Measurements from ENCODE around the gene CEP85L. TPM values are rescaled to one million over a fixed set of nuclear protein-coding genes. Genes with fewer than 3 reads are reported as not detected.

The CEP85L gene
- total RNA-seq, 4 donors from 2014 or later: 2.3 to 7.0 (median 6.6) TPM

GRCh38 chr6:118476551-118476950 lies 174.8 kb downstream of the CEP85L start:
- intact Hi-C loops (cut with DNase I; ENCODE audit: low total_unique reads): no loop called here
- no peak for TF ChIP-seq POLR2A (IDR thresholded peaks at IDR 0.05)
- no peak for TF ChIP-seq CTCF (IDR thresholded peaks at IDR 0.05)
- no peak overlapping the region for H3K4me3 ChIP-seq (ENCODE audit: low read depth, poor library complexity, severe bottlenecking)
- 81 to 89% methylated on average over 3 of the region's 3 CpGs for WGBS, 2 donors
- no peak for DNase-seq (ENCODE audit: low spot score in 2 of 2)

GRCh38 chr6:118473266-118473665 lies 178.1 kb downstream of the CEP85L start:
- no peak overlapping the region for H3K4me3 ChIP-seq (ENCODE audit: low read depth, poor library complexity, severe bottlenecking)
- intact Hi-C loops (cut with DNase I; ENCODE audit: low total_unique reads): no loop called here
- DNase-seq (ENCODE audit: low spot score in 2 of 2): no peak
- no peak for TF ChIP-seq CTCF (IDR thresholded peaks at IDR 0.05)
- no peak for TF ChIP-seq POLR2A (IDR thresholded peaks at IDR 0.05)

GRCh38 chr6:118469468-118469867 lies 181.9 kb downstream of the CEP85L start:
- TF ChIP-seq POLR2A (IDR thresholded peaks at IDR 0.05) (no peak), CTCF (IDR thresholded peaks at IDR 0.05) (no peak)
- intact Hi-C loops (cut with DNase I; ENCODE audit: low total_unique reads): no loop called here
- no peak for DNase-seq (ENCODE audit: low spot score in 2 of 2)
- whole genome bisulfite sequencing, 2 donors: 96 to 99% methylated on average over 4 of the region's 4 CpGs
- no peak overlapping the region for H3K4me3 ChIP-seq (ENCODE audit: low read depth, poor library complexity, severe bottlenecking)

- intact Hi-C loops (cut with DNase I; ENCODE audit: low total_unique reads): no loop called here
- no peak for DNase-seq (ENCODE audit: low spot score in 2 of 2)
- 68 to 71% methylated on average over 4 of the region's 4 CpGs for WGBS, 2 donors
- TF ChIP-seq POLR2A (IDR thresholded peaks at IDR 0.05) (no peak), CTCF (IDR thresholded peaks at IDR 0.05) (no peak)
- H3K4me3 ChIP-seq (ENCODE audit: low read depth, poor library complexity, severe bottlenecking): no peak overlapping the region
Observed at GRCh38 chr6:118468682-118469465, 182.5 kb downstream of the CEP85L start.

- TF ChIP-seq CTCF (IDR thresholded peaks at IDR 0.05): no peak
- DNase-seq (ENCODE audit: low spot score in 2 of 2): no peak
- no peak overlapping the region for H3K4me3 ChIP-seq (ENCODE audit: low read depth, poor library complexity, severe bottlenecking)
- intact Hi-C loops (cut with DNase I; ENCODE audit: low total_unique reads): no loop called here
Observed at GRCh38 chr6:118467181-118467580, 184.2 kb downstream of the CEP85L start.

- TF ChIP-seq CTCF (IDR thresholded peaks at IDR 0.05) (no peak), POLR2A (IDR thresholded peaks at IDR 0.05) (no peak)
- H3K4me3 ChIP-seq (ENCODE audit: low read depth, poor library complexity, severe bottlenecking): no peak overlapping the region
- intact Hi-C loops (cut with DNase I; ENCODE audit: low total_unique reads): no loop called here
- 93 to 94% methylated on average over 2 of the region's 2 CpGs for WGBS, 2 donors
- DNase-seq (ENCODE audit: low spot score in 2 of 2): no peak
Observed at GRCh38 chr6:118464620-118465019, 186.8 kb downstream of the CEP85L start.
